LHCN-M2 (cell line): ENCODE data around the gene MBD3L4. TPM values are rescaled to one million over a fixed set of nuclear protein-coding genes. Genes with fewer than 3 reads are reported as not detected.
"Not testable (repeated sequence)": the region's sequence is repeated elsewhere in the genome, so short reads cannot be mapped to it uniquely, and the experiment has no call there.

Experiments used
- DNase-seq: peaks from one replicate; pipeline ENCODE4 v3.0.0-alpha.2; 2012; ENCODE audit warnings: low read depth
- total RNA-seq: library from RNA; depleted of rRNA; stranded (reverse); fragments of >200 nt; gene quantifications from 2 replicates; pipeline ENCODE4 v1.2.3, GENCODE V29; 2014

MBD3L4 gene
- total RNA-seq, 1 experiment from 2014 or later: not detected

GRCh38 chr19:7049021-7049420, 9.0 kb upstream of the MBD3L4 start, which contains the start of gene MBD3L2:
MBD3L2 (plus strand) TSS chr19:7049321; CDS start chr19:7049374, 53 bp downstream.
- not testable (repeated sequence) for DNase-seq

GRCh38 chr19:7041563-7041962, 1.6 kb upstream of the MBD3L4 start:
- DNase-seq: not testable (repeated sequence)

GRCh38 chr19:7030278-7030677, 9.7 kb downstream of the MBD3L4 start, which contains the start of gene MBD3L5:
MBD3L5 (plus strand) TSS chr19:7030578; CDS start chr19:7030612, 34 bp downstream.
- not testable (repeated sequence) for DNase-seq

- DNase-seq: not testable (repeated sequence)
These were observed 11.2 kb downstream of the MBD3L4 start for GRCh38 chr19:7028790-7029189.

GRCh38 chr19:7021331-7021730, 18.6 kb downstream of the MBD3L4 start, which contains the start of gene MBD3L2B:
MBD3L2B (minus strand) TSS chr19:7021431; CDS start chr19:7021397, 34 bp downstream.
- not testable (repeated sequence) for DNase-seq

GRCh38 chr19:7018828-7019227, 21.2 kb downstream of the MBD3L4 start:
- DNase-seq: no peak

GRCh38 chr19:7013678-7014077, 26.3 kb downstream of the MBD3L4 start:
- peak; percentile 24 for DNase-seq

GRCh38 chr19:7010722-7011593, 29.0 kb downstream of the MBD3L4 start:
- no peak for DNase-seq

GRCh38 chr19:7007859-7008258, 32.1 kb downstream of the MBD3L4 start:
- DNase-seq: no peak

- DNase-seq: no peak
These were observed 33.8 kb downstream of the MBD3L4 start for GRCh38 chr19:7006135-7006704.

GRCh38 chr19:7004313-7004931, 35.6 kb downstream of the MBD3L4 start:
- DNase-seq: peak; percentile 21

GRCh38 chr19:7000816-7001215, 39.2 kb downstream of the MBD3L4 start:
- DNase-seq: no peak

GRCh38 chr19:7000333-7000732, 39.6 kb downstream of the MBD3L4 start:
- DNase-seq: no peak

GRCh38 chr19:6999933-7000332, 40.0 kb downstream of the MBD3L4 start:
- DNase-seq: no peak

- peak; percentile 3 for DNase-seq
These were observed 42.1 kb downstream of the MBD3L4 start for GRCh38 chr19:6997679-6998445.

- no peak for DNase-seq
These were observed 43.2 kb downstream of the MBD3L4 start for GRCh38 chr19:6996810-6997209.

GRCh38 chr19:6995054-6995453, 44.9 kb downstream of the MBD3L4 start:
- no peak for DNase-seq

- DNase-seq: no peak
These were observed 51.7 kb downstream of the MBD3L4 start for GRCh38 chr19:6988257-6988656.

- no peak for DNase-seq
These were observed 52.1 kb downstream of the MBD3L4 start for GRCh38 chr19:6987850-6988249.
